MM.1S (cell line): ENCODE data around the gene INTS15.

Experiments
- DNase-seq: peaks from one replicate; pipeline ENCODE4 v3.0.0-alpha.2; 2015
- H2AFZ ChIP-seq: fragments of 300-600 bp; sonication (generic); 2 replicates; pipeline ENCODE4 v1.6.0; 2016; ENCODE audit warnings: antibody characterized with exemption, low read length
- H3F3A ChIP-seq: fragments of 300-600 bp; sonication (generic); 2 replicates; pipeline ENCODE4 v1.6.1; 2016; ENCODE audit warnings: mild to moderate bottlenecking, antibody characterized with exemption, low read length, moderate library complexity, mixed read lengths; ENCODE audit not compliant: insufficient read depth
- H3K27ac ChIP-seq: fragments of 300-600 bp; sonication (generic); 2 replicates; pipeline ENCODE4 v1.5.1; 2016; ENCODE audit warnings: mild to moderate bottlenecking, low read length
- H3K27me3 ChIP-seq: fragments of 300-600 bp; sonication (generic); replicated peaks from 2 replicates; pipeline ENCODE4 v1.6.0; 2016; ENCODE audit warnings: low read length; ENCODE audit not compliant: insufficient read depth
- H3K36me3 ChIP-seq: fragments of 300-600 bp; sonication (generic); replicated peaks from 2 replicates; pipeline ENCODE4 v1.6.1; 2016; ENCODE audit warnings: mild to moderate bottlenecking, low read length, mixed read lengths; ENCODE audit not compliant: insufficient read depth
- H3K4me1 ChIP-seq: fragments of 300-600 bp; sonication (generic); 2 replicates; pipeline ENCODE4 v1.6.1; 2016; ENCODE audit warnings: low read length, mixed read lengths
- H3K4me2 ChIP-seq: fragments of 300-600 bp; sonication (generic); 2 replicates; pipeline ENCODE4 v1.6.0; 2016; ENCODE audit warnings: low read depth, low read length
- H3K4me3 ChIP-seq: fragments of 300-600 bp; sonication (generic); 2 replicates; pipeline ENCODE4 v1.5.1; 2016; ENCODE audit warnings: low read length, mixed read lengths
- H3K79me2 ChIP-seq: fragments of 300-600 bp; sonication (generic); 2 replicates; pipeline ENCODE4 v1.6.1; 2016; ENCODE audit warnings: mixed run types, low read length, mixed read lengths
- H3K9ac ChIP-seq: fragments of 300-600 bp; sonication (generic); 2 replicates; pipeline ENCODE4 v1.6.1; 2016; ENCODE audit warnings: low read length, mixed read lengths
- H3K9me2 ChIP-seq: fragments of 300-600 bp; sonication (generic); replicated peaks from 2 replicates; pipeline ENCODE4 v1.6.1; 2016; ENCODE audit warnings: mild to moderate bottlenecking, low read length, mixed read lengths; ENCODE audit not compliant: insufficient read depth
- H3K9me3 ChIP-seq: fragments of 300-600 bp; sonication (generic); replicated peaks from 2 replicates; pipeline ENCODE4 v1.6.1; 2016; ENCODE audit warnings: mild to moderate bottlenecking, low read length, mixed read lengths; ENCODE audit not compliant: insufficient read depth
- H4K20me1 ChIP-seq: fragments of 300-600 bp; sonication (generic); 2 replicates; pipeline ENCODE4 v1.6.1; 2016; ENCODE audit warnings: mild to moderate bottlenecking, low read length, moderate library complexity, mixed read lengths; ENCODE audit not compliant: insufficient read depth
- EZH2 ChIP-seq: fragments of 300-600 bp; sonication (generic); optimal IDR thresholded peaks from 2 replicates; pipeline ENCODE3; 2017; ENCODE audit warnings: low read depth, mild to moderate bottlenecking, antibody characterized with exemption, low read length, mixed read lengths
- EZH2phosphoT487 ChIP-seq: fragments of 300-600 bp; sonication (generic); IDR thresholded peaks from 2 replicates; pipeline ENCODE4 v1.6.1; 2018; ENCODE audit warnings: antibody characterized with exemption, low read length
- TF ChIP-seq, protein P1 (sequence below): fragments of 300-600 bp; sonication (generic); IDR thresholded peaks from 2 replicates; pipeline ENCODE4 v1.5.1; 2016; ENCODE audit warnings: antibody characterized with exemption, low read length, mixed read lengths

Gene INTS15

DNA sequence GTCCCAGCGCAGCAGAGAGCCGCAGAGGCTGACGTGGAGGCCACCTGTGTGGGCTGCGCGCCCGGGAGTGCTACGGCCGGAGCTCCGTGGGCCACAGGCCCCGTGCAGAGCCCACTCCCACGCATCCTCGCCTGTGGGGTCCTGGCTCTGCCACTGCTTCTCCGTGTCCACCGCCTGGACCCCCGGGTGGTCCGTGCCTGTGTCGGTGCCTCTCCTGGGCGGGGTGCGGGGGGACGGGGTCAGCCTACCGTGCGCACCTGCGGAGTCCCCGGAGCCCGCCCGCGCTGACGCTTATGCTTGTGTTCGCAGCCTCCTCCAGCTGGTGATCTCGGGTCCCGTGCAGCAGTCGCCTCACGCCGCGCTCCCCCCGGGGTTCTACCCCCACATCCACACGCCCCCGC lies 17.8 kb downstream of the INTS15 start:
- Histone ChIP-seq H3F3A (no peaks in the 10 kb centered on the region), H3K27me3 (no peaks in the 10 kb centered on the region), H3K9me3 (no peaks in the 10 kb centered on the region), H3K4me3 (no peak overlapping the region), H3K9ac (no peak overlapping the region), H4K20me1 (no peaks in the 10 kb centered on the region), H3K27ac (no peak overlapping the region), H3K9me2 (no peaks in the 10 kb centered on the region), H3K4me1 (no peaks in the 10 kb centered on the region), H3K79me2 (no peaks in the 10 kb centered on the region), H2AFZ (no peak overlapping the region), H3K4me2 (no peak overlapping the region), H3K36me3 (no peaks in the 10 kb centered on the region)
- DNase-seq: no peak
- TF ChIP-seq, protein P1, sequence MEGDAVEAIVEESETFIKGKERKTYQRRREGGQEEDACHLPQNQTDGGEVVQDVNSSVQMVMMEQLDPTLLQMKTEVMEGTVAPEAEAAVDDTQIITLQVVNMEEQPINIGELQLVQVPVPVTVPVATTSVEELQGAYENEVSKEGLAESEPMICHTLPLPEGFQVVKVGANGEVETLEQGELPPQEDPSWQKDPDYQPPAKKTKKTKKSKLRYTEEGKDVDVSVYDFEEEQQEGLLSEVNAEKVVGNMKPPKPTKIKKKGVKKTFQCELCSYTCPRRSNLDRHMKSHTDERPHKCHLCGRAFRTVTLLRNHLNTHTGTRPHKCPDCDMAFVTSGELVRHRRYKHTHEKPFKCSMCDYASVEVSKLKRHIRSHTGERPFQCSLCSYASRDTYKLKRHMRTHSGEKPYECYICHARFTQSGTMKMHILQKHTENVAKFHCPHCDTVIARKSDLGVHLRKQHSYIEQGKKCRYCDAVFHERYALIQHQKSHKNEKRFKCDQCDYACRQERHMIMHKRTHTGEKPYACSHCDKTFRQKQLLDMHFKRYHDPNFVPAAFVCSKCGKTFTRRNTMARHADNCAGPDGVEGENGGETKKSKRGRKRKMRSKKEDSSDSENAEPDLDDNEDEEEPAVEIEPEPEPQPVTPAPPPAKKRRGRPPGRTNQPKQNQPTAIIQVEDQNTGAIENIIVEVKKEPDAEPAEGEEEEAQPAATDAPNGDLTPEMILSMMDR: no peak
- TF ChIP-seq EZH2 (no peak), EZH2phosphoT487 (no peak)

DNA sequence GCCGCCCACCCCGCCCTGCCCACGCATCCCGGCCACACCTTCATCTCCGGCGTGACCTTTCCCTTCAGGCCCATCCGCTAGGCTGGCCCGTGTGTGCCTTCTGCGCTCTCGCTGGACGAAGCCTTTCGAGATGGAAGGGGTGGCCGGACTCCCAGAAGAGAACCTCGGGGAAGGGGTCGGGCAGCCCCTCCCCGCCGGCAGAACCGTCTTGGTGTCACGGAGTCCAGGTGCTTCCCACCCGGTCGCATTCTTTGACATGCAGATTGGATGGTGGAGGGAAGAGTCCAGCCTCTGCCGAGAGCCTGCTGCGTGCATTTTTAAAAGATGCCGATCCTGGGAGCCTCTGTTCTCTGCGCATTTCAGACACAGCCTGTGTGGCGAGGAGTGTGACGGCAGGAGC lies 18.3 kb downstream of the INTS15 start:
- no peak overlapping the region for H2AFZ ChIP-seq
- no peaks in the 10 kb centered on the region for H3K9me3 ChIP-seq
- no peak overlapping the region for H3K4me3 ChIP-seq
- no peak for TF ChIP-seq EZH2
- TF ChIP-seq EZH2phosphoT487: no peak
- TF ChIP-seq, protein P1: no peak
- H3K4me1 ChIP-seq: no peaks in the 10 kb centered on the region
- no peaks in the 10 kb centered on the region for H3K27me3 ChIP-seq
- no peak for DNase-seq
- H3K9ac ChIP-seq: no peak overlapping the region
- H3K4me2 ChIP-seq: no peak overlapping the region
- no peaks in the 10 kb centered on the region for H3K79me2 ChIP-seq
- H3K27ac ChIP-seq: no peak overlapping the region
- no peaks in the 10 kb centered on the region for H3K36me3 ChIP-seq
- no peaks in the 10 kb centered on the region for H3K9me2 ChIP-seq
- no peaks in the 10 kb centered on the region for H3F3A ChIP-seq
- H4K20me1 ChIP-seq: no peaks in the 10 kb centered on the region

DNA sequence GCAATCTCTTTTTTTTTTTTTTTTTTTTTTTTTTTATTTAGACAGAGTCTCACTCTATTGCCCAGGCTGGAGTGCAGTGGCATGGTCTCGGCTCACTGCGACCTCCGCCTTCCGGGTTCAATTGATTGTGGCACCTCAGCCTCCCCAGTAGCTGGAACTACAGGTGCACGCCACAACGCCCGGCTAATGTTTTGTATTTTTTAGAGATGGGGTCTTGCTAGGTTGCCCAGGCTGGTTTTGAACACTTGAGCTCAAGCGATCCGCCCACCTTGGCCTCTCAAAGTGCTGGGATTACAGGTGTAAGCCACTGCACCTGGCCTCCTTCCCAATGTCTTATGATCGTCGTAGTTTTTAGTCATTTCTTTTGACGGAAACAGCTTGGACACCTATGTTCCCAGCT lies 19.0 kb downstream of the INTS15 start:
- H3K9ac ChIP-seq: no peak overlapping the region
- no peak overlapping the region for H2AFZ ChIP-seq
- H3K9me3 ChIP-seq: no peaks in the 10 kb centered on the region
- no peaks in the 10 kb centered on the region for H3K4me1 ChIP-seq
- no peak overlapping the region for H3K27ac ChIP-seq
- no peak for DNase-seq
- no peaks in the 10 kb centered on the region for H3K36me3 ChIP-seq
- no peaks in the 10 kb centered on the region for H3K79me2 ChIP-seq
- H3K4me3 ChIP-seq: no peak overlapping the region
- no peak overlapping the region for H3K4me2 ChIP-seq
- TF ChIP-seq EZH2phosphoT487 (no peak), EZH2 (no peak)
- TF ChIP-seq, protein P1: no peak
- H3K9me2 ChIP-seq: no peaks in the 10 kb centered on the region
- no peaks in the 10 kb centered on the region for H4K20me1 ChIP-seq
- no peaks in the 10 kb centered on the region for H3K27me3 ChIP-seq
- no peaks in the 10 kb centered on the region for H3F3A ChIP-seq

DNA sequence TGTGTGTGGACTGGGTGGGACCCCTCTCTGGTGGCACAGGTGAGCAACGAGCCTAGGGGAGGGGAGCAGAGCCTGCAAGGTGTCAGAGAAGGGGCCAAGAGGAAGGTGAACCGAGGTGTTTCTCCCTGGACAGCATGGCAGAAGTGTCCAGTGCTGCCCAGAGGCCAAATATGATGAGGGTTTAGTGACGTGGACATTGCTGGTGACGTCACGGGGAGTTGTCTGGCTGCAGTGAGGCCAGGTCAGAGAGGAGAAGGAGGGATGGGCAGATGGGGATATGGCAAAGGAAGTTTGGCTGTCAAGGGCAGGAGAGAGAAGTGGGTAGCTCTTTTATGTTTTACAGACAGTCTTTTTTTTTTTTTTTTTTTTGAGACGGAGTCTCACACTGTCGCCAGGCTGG lies 23.0 kb downstream of the INTS15 start:
- Histone ChIP-seq H2AFZ (no peak overlapping the region), H3K27ac (no peak overlapping the region), H3K9me3 (no peaks in the 10 kb centered on the region), H3K36me3 (no peaks in the 10 kb centered on the region), H3K9me2 (no peaks in the 10 kb centered on the region), H3K79me2 (no peaks in the 10 kb centered on the region), H3K4me1 (no peaks in the 10 kb centered on the region), H3F3A (no peaks in the 10 kb centered on the region), H3K27me3 (no peaks in the 10 kb centered on the region), H4K20me1 (no peaks in the 10 kb centered on the region), H3K4me3 (no peak overlapping the region), H3K9ac (no peak overlapping the region), H3K4me2 (no peak overlapping the region)
- TF ChIP-seq, protein P1: no peak
- DNase-seq: no peak
